ENCODE results near the gene ZC3H8.

- TF ChIP-seq, protein P1, sequence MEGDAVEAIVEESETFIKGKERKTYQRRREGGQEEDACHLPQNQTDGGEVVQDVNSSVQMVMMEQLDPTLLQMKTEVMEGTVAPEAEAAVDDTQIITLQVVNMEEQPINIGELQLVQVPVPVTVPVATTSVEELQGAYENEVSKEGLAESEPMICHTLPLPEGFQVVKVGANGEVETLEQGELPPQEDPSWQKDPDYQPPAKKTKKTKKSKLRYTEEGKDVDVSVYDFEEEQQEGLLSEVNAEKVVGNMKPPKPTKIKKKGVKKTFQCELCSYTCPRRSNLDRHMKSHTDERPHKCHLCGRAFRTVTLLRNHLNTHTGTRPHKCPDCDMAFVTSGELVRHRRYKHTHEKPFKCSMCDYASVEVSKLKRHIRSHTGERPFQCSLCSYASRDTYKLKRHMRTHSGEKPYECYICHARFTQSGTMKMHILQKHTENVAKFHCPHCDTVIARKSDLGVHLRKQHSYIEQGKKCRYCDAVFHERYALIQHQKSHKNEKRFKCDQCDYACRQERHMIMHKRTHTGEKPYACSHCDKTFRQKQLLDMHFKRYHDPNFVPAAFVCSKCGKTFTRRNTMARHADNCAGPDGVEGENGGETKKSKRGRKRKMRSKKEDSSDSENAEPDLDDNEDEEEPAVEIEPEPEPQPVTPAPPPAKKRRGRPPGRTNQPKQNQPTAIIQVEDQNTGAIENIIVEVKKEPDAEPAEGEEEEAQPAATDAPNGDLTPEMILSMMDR (IDR thresholded peaks at IDR 0.05; ENCODE audit: extremely low read depth in 1 of 2, insufficient read depth in 1 of 2, low read depth in 1 of 2, low read length in 2 of 2): no peak
- no peak for TF ChIP-seq POLR2A (IDR thresholded peaks at IDR 0.05; ENCODE audit: low read depth, low read length)
- TF ChIP-seq POLR2AphosphoS5 (IDR thresholded peaks at IDR 0.05; ENCODE audit: insufficient read depth, low read depth, low read length): no peak
- TF ChIP-seq EZH2 (IDR thresholded peaks at IDR 0.05; ENCODE audit: borderline replicate concordance, low read depth, low read length, severe bottlenecking): no peak
- no peak for TF ChIP-seq MAX (IDR thresholded peaks at IDR 0.05; ENCODE audit: insufficient read depth, insufficient read length)
- no peak for TF ChIP-seq MYC (IDR thresholded peaks at IDR 0.05; ENCODE audit: low read depth, low read length)
- no peak for TF ChIP-seq GATA2 (IDR thresholded peaks at IDR 0.05; ENCODE audit: insufficient read depth, insufficient read length, low read depth, low read length)
Observed at GRCh38 chr2:112182581-112183034, 72.2 kb downstream of the ZC3H8 start.
